ENCODE measurements around the gene RTN1. TPM values are rescaled to one million over a fixed set of nuclear protein-coding genes. Genes with fewer than 3 reads are reported as not detected.

Gene RTN1
- polyA plus RNA-seq, 1 of the 3 experiments (the other 2 are of a cell fraction) = 1.6 TPM

DNA sequence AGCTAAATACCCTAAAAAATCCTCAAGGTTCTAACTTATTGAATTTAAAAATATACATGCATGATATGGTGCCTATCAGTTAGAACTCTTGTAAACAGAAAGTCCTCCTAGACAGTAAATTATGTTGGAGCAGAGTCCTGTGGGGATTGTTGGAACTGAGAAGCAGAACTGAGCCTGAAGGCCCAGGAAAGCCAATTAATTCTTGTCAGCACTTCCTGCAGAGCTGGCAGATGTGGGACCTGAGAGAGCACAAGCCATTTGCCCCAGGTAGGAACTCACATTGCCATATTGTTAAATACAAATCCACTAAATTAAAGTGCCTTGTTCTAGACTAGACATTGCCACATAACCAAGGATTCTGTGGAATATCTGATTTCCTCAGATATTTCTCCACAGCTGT, 117.1 kb downstream of the RTN1 start (continued):
- TF ChIP-seq, protein P1, sequence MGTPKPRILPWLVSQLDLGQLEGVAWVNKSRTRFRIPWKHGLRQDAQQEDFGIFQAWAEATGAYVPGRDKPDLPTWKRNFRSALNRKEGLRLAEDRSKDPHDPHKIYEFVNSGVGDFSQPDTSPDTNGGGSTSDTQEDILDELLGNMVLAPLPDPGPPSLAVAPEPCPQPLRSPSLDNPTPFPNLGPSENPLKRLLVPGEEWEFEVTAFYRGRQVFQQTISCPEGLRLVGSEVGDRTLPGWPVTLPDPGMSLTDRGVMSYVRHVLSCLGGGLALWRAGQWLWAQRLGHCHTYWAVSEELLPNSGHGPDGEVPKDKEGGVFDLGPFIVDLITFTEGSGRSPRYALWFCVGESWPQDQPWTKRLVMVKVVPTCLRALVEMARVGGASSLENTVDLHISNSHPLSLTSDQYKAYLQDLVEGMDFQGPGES (IDR thresholded peaks at IDR 0.05; ENCODE audit: low read depth, low read length) = no peak
- TF ChIP-seq RCOR1 (IDR thresholded peaks at IDR 0.05; ENCODE audit: low read length) (no peak), SMC3 (IDR thresholded peaks at IDR 0.05; ENCODE audit: low read depth, low read length) (no peak), TCF12 (IDR thresholded peaks at IDR 0.05) (no peak), GATA2 (CRISPR knock-in tag; IDR thresholded peaks at IDR 0.05) (no peak), POLR2AphosphoS5 (IDR thresholded peaks at IDR 0.05; ENCODE audit: low read depth, low read length) (no peak), MXI1 (IDR thresholded peaks at IDR 0.05; ENCODE audit: low read depth, low read length) (no peak)
- TF ChIP-seq, protein P2, sequence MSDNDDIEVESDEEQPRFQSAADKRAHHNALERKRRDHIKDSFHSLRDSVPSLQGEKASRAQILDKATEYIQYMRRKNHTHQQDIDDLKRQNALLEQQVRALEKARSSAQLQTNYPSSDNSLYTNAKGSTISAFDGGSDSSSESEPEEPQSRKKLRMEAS (IDR thresholded peaks at IDR 0.05; ENCODE audit: low read depth) = no peak

DNA sequence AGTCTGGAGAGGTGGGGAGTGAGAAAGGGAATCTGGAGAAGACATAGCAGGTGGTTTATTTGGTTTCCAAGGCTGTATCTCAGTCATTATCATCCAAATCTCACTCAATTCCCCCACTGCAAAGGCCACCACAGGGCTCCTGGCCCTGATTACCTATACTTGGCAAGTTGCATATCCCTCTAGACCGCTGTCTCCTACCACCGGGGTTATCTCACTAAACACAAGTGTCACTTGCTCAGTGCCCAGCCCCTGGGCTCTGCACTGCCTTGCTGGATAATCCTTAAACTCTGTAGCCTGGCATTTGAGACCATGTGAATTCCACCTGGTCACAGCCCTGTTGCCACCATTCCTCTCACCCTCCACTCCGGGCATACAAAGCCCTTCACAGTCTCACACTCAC, 119.0 kb downstream of the RTN1 start:
- TF ChIP-seq, protein P3, sequence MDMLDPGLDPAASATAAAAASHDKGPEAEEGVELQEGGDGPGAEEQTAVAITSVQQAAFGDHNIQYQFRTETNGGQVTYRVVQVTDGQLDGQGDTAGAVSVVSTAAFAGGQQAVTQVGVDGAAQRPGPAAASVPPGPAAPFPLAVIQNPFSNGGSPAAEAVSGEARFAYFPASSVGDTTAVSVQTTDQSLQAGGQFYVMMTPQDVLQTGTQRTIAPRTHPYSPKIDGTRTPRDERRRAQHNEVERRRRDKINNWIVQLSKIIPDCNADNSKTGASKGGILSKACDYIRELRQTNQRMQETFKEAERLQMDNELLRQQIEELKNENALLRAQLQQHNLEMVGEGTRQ (IDR thresholded peaks at IDR 0.05; ENCODE audit: borderline replicate concordance, low read depth, low read length) = no peak
- TF ChIP-seq TCF12 (IDR thresholded peaks at IDR 0.05) (no peak), TEAD4 (IDR thresholded peaks at IDR 0.05; ENCODE audit: borderline replicate concordance, insufficient read depth) (no peak), POLR2AphosphoS5 (IDR thresholded peaks at IDR 0.05; ENCODE audit: low read depth, low read length) (no peak), CHD2 (IDR thresholded peaks at IDR 0.05; ENCODE audit: low read length, partially characterized antibody) (no peak), NFIC (IDR thresholded peaks at IDR 0.05; ENCODE audit: borderline replicate concordance) (no peak), MEF2A (IDR thresholded peaks at IDR 0.05; ENCODE audit: borderline replicate concordance, low read depth) (no peak)
- Histone ChIP-seq H3K9ac (no peak overlapping the region), H3K27me3 (ENCODE audit: insufficient read depth) (no peaks in the 10 kb centered on the region), H3K4me2 (no peak overlapping the region), H3K4me1 (ENCODE audit: control insufficient read depth in 1 of 2, insufficient read depth in 2 of 2, low read depth in 1 of 2, low read length in 1 of 2) (peaks cover 0 to 7% of the 10 kb centered on the region in 2 experiments; a peak in 1 of 4 replicates), H3K9me2 (no peaks in the 10 kb centered on the region), H3F3A (replicated peaks; ENCODE audit: insufficient read depth) (no peaks in the 10 kb centered on the region), H3K36me3 (replicated peaks in 1 of 2; ENCODE audit: control insufficient read depth in 1 of 2, insufficient read depth in 2 of 2, low read length in 1 of 2) (no peaks in the 10 kb centered on the region), H3K79me2 (ENCODE audit: insufficient read depth) (no peaks in the 10 kb centered on the region), H2AFZ (ENCODE audit: low read depth) (no peak overlapping the region), H4K20me1 (ENCODE audit: insufficient read depth) (no peaks in the 10 kb centered on the region), H3K9me3 (no peaks in the 10 kb centered on the region), H3K4me3 (ENCODE audit: low read depth in 2 of 2, low read length in 1 of 2) (no peak overlapping the region), H3K27ac (ENCODE audit: low read depth in 2 of 2, low read length in 1 of 2) (no peak overlapping the region)
- DNase-seq = no peak
- ChIA-PET CTCF (interaction anchor here (1.0 kb wide), 1 partner anchor 146 kb away, joined by 6 read pairs; no protein-coding TSS in a partner anchor), POLR2A (no interaction called here)
- WGBS (ENCODE audit: low lambda C conversion rate) = 68% methylated on average over 2 of the region's 3 CpGs

DNA sequence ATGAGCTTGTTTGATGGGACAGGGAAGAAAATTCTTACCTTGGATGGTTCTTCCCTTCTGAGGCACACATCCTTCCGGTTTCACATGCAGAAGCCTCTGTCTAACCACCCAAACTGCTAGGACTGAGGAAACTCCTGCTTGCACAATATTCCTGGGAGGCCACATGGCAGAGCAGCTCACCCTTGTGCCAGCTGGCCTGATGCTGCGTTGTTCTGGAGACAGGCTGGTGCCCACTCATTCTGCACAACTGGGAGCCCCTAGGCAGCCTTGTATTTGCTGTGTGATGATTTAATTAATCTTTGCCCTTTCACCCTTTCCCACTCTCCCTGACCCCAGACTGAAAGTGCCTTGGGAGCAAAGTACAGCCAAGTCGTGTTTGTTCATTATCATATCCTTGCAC, 130.8 kb downstream of the RTN1 start:
- ChIA-PET POLR2A (no interaction called here), CTCF (interaction anchor here (1.0 to 1.2 kb wide), 2 partner anchors 15 to 101 kb away, joined by 4 read pairs; no protein-coding TSS in a partner anchor)
- no peaks in the 10 kb centered on the region for H3K9me3 ChIP-seq
- H3K27ac ChIP-seq (ENCODE audit: low read depth in 2 of 2, low read length in 1 of 2) = no peak overlapping the region
- WGBS (ENCODE audit: low lambda C conversion rate) = 26% methylated on average over 2 of the region's 3 CpGs
- no peaks in the 10 kb centered on the region for H3K36me3 ChIP-seq (replicated peaks in 1 of 2; ENCODE audit: control insufficient read depth in 1 of 2, insufficient read depth in 2 of 2, low read length in 1 of 2)
- H2AFZ ChIP-seq (ENCODE audit: low read depth) = no peak overlapping the region
- DNase-seq = no peak
- no peak overlapping the region for H3K4me2 ChIP-seq
- no peak overlapping the region for H3K9ac ChIP-seq
- no peaks in the 10 kb centered on the region for H3K79me2 ChIP-seq (ENCODE audit: insufficient read depth)
- no peaks in the 10 kb centered on the region for H3K27me3 ChIP-seq (ENCODE audit: insufficient read depth)
- no peaks in the 10 kb centered on the region for H3K9me2 ChIP-seq
- no peaks in the 10 kb centered on the region for H3K4me1 ChIP-seq (ENCODE audit: control insufficient read depth in 1 of 2, insufficient read depth in 2 of 2, low read depth in 1 of 2, low read length in 1 of 2)
- H3K4me3 ChIP-seq (ENCODE audit: low read depth in 2 of 2, low read length in 1 of 2) = no peak overlapping the region
- no peaks in the 10 kb centered on the region for H4K20me1 ChIP-seq (ENCODE audit: insufficient read depth)
- H3F3A ChIP-seq (replicated peaks; ENCODE audit: insufficient read depth) = no peaks in the 10 kb centered on the region
- TF ChIP-seq, protein P1 (IDR thresholded peaks at IDR 0.05; ENCODE audit: low read depth, low read length) = no peak
- TF ChIP-seq GABPA (IDR thresholded peaks at IDR 0.05; ENCODE audit: low read depth) (no peak), GATA2 (CRISPR knock-in tag; IDR thresholded peaks at IDR 0.05) (no peak), CHD2 (IDR thresholded peaks at IDR 0.05; ENCODE audit: low read length, partially characterized antibody) (no peak), NRF1 (IDR thresholded peaks at IDR 0.05; ENCODE audit: low read depth, low read length) (no peak), FOXM1 (IDR thresholded peaks at IDR 0.05; ENCODE audit: low read depth) (no peak), JUND (IDR thresholded peaks at IDR 0.05) (no peak), FOSL2 (IDR thresholded peaks at IDR 0.05; ENCODE audit: borderline replicate concordance, low read depth) (no peak), TCF12 (IDR thresholded peaks at IDR 0.05) (no peak), MXI1 (IDR thresholded peaks at IDR 0.05; ENCODE audit: low read depth, low read length) (no peak), NFIC (IDR thresholded peaks at IDR 0.05; ENCODE audit: borderline replicate concordance) (no peak)
- TF ChIP-seq, protein P3 (IDR thresholded peaks at IDR 0.05; ENCODE audit: borderline replicate concordance, low read depth, low read length) = no peak
- TF ChIP-seq, protein P4, sequence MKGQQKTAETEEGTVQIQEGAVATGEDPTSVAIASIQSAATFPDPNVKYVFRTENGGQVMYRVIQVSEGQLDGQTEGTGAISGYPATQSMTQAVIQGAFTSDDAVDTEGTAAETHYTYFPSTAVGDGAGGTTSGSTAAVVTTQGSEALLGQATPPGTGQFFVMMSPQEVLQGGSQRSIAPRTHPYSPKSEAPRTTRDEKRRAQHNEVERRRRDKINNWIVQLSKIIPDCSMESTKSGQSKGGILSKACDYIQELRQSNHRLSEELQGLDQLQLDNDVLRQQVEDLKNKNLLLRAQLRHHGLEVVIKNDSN (IDR thresholded peaks at IDR 0.05; ENCODE audit: borderline replicate concordance, low read depth) = no peak
- TF ChIP-seq, protein P5, sequence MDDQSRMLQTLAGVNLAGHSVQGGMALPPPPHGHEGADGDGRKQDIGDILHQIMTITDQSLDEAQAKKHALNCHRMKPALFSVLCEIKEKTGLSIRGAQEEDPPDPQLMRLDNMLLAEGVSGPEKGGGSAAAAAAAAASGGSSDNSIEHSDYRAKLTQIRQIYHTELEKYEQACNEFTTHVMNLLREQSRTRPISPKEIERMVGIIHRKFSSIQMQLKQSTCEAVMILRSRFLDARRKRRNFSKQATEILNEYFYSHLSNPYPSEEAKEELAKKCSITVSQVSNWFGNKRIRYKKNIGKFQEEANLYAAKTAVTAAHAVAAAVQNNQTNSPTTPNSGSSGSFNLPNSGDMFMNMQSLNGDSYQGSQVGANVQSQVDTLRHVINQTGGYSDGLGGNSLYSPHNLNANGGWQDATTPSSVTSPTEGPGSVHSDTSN (IDR thresholded peaks at IDR 0.05) = no peak
